ENCODE measurements around the gene CARTPT. TPM values are rescaled to one million over a fixed set of nuclear protein-coding genes. Genes with fewer than 3 reads are reported as not detected.

Gene CARTPT
- total RNA-seq, 1 experiment from 2014 or later = not detected

DNA sequence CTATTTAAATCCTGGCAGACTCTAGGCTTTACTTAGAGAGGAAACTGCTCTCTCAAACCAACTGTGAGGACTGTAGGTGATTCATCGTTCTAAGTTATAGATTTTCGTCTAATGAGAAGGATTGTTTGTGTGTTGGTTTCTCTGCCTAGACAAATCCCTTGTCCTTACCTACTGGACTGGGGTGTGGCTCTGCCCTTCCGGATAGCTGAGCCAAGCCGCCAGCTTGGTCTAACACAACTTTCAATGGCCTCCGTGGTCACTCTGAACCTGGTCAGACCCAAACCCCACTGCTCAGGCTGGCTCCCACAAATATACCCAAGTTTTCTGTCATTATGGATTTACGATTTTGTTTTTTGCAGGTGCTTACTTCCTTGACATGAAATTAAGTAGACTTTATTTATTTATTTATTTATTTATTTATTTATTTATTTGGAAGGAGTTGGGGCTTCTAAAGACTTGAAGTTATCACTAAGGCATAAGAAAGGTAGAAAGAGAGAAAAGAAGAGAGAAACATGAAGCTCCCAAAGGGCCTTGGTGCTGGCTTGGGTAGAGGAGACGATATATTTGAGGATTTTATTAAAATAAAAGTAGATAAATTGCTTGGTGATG, 19.0 kb downstream of the CARTPT start:
- no peak for DNase-seq (ENCODE audit: low spot score)

DNA sequence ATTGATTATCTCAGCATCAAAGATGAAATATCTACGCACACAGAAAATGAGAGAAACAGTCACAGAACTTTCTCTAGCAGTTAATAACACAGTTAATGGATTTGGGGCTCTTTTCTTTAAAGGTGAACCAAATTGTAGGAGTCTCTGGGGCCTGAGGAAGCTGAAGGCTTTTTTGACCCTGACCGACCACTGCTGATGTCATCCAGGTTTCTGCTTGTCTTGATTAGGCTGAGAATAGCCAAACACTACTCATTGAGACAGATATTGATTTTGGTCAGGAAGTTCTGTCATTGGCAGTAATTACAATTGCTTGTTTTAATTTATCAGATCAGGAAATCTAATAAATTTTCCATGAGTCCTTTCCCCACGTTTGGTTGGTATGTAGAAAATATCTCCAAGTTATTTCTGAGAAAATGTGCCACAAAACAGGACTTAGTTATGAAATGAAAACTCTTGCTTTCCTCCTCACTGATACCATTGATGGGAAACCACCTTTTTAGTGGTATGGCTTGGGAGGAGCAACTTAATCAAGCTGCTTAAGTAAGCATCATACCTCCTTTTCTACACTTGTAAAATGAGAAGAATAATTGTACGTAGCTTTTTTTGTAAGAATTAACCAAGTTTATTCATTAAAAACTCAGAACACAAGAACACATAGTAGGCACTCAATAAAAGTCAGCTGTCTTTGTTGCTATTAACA, 19.7 kb downstream of the CARTPT start:
- DNase-seq (ENCODE audit: low spot score) = no peak

DNA sequence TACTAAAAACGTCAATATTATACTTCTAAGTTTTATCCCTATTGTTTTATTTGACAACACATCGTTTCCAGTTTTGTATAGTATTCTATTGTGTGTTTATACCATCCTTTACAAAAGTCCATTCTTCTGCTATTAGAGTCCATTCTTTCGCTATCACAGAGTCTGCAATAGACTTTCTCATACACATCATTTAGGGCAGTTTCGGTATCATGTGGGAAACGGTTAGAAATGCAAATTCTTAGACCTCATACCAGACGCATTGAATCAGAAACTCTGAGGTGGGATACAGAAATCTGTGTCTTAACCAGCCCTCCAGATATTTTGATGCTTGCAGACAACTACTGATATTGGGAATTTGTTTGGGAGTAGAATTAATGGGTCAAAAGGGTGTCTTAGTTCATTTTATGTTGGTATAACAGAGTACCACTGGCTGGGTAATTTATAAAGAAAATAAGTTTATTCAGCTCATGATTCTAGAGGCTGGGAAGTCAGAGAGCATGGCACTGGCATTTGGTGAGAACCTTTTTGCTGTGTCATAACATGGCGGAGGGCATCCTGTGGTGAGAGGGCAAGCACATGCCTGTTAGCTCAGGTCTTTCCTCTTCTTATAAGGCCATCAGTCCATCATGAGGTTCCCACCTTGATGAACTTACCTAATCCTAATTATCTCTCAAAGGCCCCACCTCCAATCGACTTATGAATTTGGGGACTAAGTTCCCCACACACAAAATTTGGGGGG, 21.1 kb downstream of the CARTPT start:
- DNase-seq (ENCODE audit: low spot score) = no peak

DNA sequence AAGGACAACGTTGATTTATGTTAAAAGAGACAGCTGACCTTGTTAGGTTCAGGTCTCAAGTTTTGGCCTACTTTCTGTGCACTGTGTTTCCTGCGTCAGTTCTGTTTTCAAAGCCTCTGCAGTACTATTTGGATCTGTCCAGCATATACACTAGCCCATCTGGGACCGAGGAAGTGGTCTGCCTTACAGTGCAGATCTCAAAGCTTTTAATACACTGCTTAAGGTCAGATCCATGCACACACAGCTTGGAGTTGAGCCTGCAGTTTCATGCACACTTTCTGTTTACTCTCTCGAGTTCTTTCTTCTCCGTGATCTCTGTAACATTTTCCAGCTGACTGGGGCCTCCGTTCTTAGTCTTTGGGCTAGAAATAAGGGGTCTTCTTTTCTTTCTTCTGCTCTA, 24.1 kb downstream of the CARTPT start:
- no peak for DNase-seq (ENCODE audit: low spot score)

DNA sequence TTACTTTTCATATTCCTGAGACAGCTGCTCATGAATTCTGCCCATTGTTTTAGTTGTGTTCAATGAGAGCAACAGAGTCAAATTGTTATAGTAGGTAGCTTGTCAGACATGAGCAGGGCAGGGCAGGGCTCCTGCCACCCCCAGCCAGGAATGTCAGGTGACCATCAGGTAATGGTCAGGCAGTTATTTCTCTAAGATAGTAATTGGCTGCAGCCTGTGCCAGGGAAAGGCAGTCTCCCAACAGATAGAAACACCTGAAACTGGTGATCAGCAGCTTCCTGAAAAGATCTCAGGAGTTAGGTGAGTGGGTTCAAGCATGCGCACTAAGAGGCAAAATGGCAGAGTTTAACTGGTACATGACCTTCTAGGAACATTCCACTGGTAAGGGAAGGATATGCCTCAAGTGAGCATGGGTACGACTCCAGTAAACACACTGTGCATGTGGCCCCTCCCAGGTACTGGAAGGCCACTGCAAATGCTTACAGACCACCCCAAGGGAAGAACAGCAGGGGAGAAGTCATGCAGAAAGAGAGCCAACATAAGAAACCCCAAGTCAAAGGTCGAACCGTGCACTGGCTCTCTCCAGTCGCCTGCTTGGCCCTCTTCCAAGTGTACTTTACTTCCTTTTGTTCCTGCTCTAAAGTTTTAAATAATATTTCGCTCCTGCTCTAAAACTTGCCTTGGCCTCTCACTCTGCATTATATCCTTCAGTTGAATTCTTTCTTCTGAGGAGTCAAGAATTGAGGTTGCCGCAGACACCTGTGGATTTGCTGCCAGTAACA, 25.1 kb downstream of the CARTPT start:
- no peak for DNase-seq (ENCODE audit: low spot score)

DNA sequence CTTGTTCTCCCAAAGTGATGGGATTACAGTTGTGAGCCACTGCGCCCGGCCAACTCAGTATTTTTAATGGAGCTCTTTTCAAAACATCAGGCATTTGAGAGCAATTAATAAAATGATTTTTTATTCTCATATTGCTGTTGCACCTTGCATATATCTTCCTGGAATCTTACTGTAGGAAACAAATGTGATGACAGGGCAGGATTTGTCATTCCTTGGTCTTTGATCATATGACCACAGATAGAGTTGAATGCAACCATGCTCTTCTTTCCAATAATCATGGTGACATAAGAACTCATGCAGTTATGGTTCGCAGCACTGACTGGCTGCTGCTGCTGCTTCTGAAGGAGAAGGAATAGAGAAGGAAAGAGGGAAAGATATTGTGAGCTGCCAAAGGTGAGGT, 28.1 kb downstream of the CARTPT start:
- DNase-seq (ENCODE audit: low spot score) = no peak

DNA sequence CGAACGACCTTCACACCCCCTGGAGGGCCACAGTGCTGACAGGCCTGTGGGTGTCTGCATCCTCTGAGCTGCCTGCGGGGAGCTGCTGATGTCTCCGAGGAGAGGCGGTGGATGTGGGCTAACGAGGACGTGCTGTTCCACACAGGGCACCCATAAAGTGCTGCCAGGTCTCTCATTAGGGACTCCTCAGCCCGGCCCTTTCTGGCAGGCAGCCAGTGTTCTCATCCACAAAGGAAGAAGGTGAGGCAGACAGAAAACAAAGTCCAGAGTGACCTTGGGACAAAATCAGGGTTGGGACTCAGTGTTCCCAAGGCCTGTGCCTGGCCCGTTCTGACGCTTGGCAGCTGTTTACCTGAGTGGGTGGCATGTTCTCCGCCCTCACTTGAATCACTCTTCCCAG, 29.3 kb downstream of the CARTPT start:
- no peak for DNase-seq (ENCODE audit: low spot score)

DNA sequence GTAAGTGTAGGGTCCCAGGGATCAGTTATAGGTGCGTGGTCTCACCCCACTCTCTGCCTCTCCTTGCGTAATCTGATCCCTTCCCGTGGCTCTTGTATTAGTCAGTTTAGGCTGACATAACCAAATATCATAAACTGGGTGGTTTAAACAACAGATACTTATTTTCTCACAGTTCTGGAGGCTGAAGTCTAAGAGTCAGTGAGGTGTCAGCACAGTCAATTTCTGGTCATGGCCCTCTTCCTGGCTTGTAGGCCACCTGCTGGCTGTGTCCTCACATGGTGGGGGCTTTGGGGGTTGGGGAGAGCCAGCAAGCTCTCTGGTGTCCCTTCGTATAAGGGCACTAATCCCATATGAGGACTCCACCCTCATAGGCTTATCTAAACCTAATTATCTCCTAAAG, 32.3 kb downstream of the CARTPT start:
- DNase-seq (ENCODE audit: low spot score) = no peak

DNA sequence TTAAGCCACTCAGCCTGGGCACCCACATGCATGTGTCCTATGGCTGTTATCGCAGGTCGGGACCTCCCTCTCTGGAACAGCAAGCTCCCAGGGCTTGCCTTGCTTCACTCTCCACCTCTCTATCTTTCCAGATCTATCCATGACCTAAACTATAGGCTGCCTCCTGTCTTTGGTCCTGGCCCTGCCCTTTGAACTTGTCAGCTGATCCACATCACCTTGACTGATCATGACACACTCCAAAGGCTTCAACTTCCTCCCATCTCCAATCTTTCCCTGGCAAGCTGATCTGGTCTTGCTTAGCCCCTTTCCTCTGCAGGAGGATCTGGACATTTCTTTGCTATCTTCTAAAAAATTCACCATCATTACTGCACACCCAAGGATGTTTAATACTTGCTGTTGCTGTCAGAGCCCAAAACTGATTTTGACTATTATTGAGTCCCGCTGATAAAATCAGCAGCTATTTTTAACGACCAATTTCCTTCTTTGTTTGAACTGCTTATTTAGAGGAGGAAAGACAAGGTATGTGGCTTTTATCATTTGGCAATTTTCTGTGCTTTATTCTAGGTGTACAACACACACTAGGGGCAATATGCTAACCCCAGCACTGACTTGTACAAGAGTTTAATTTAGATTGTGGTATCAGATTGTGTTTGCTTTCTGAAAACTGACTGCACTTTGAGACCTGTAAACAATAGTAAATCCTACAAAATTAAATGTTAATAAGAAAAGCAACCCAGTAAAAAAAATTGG, 33.5 kb downstream of the CARTPT start:
- no peak for DNase-seq (ENCODE audit: low spot score)

DNA sequence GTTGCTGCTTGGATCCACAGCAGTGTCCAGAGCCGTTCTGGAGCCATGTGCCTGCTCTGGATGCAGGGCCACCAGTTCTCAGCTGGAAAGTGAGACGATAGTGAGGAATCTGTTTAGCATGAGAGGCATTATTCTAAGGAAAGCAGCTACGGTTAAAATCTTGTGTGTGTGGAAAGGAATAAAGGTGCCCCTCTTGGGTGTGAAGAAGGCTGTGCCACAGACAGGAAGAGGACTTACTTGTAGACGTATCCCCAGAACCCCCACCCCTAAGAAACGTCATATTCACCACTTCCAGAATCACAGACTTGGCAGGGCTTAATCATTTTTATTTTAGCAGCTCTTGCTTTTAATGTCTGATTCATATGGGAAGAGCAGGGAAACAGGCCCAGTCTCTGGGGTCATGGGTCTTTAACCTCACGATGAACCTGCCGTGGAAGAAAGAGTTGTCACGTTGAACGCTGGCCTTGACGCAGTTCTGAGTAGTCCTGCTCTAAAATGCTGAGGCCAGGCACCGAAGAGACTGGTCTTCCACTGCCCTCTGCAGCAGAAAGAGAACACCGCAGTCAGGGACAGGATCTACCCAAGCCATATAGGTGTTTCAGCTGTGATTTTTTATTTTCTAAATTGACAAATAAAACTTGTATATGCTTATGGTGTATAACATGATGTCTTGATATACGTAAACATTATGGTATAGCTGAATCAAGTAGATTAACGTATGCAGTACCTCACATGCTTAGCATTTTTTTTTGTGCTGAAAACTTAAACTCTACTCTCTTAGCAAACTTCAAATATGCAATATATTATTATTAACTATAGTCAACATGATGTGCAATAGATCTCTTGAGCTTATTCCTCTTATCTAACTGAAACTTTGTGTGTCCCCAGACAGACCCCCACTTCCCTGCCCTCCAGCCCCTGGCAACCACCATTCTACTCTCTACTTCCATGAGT, 38.8 kb downstream of the CARTPT start:
- peak; percentile 51 for DNase-seq (ENCODE audit: low spot score)

DNA sequence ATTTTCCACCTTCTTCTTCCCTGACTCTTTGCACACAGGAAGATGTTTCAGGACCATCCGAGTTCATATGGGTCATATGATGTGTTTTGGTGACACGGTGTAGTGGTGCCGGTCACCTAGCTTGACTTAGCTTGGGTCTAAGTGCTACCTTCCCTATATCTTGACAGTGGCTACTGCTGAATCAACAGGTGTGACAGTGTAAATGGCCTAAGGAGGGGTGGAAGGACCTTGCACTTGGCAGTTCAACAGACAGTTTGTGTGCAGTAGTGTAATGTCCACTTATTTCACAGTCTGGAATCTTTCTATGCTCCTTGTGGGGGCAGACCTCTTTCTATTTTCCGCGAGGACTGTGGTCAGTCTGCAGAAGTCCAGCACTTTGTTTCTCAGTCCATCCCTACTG, 43.8 kb downstream of the CARTPT start:
- no peak for DNase-seq (ENCODE audit: low spot score)

DNA sequence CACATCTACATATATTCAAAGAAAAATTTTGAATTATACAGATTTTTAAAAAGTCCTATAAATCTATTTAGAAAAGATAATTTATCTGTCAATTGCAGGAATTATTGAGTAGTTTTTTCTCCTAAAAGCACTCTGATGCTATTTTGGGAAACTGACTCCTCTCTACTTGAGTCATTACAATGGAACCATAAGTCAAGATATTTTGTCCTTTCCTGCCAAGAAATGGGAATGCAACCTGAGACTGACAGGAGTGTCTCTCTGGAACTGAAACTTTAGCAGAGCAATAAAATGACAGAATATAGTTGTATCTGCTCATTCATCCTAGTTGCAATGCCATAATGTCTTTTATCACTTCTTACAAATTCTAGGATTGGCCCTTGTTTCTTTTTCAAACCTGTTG, 48.6 kb downstream of the CARTPT start:
- no peak for DNase-seq (ENCODE audit: low spot score)

DNA sequence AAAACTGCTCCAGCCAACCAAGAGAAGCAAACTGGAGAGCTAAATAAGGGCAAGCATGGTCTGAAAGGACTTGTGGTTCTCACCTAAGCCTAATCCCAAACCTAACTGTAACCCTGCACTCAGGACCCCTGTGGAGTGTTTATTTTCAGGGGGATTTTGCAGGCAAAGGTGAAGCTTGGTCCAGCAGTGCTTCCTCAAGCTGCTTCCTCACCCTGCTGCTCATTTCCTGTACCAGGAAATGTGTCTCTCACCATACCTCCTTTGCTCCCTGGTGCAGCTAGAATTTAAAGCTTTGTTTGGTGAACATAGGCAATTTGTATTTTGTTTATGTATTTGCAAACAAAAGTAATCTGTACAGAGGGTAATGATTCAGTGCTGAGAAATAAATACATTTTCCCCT, 50.2 kb downstream of the CARTPT start:
- DNase-seq (ENCODE audit: low spot score) = no peak

DNA sequence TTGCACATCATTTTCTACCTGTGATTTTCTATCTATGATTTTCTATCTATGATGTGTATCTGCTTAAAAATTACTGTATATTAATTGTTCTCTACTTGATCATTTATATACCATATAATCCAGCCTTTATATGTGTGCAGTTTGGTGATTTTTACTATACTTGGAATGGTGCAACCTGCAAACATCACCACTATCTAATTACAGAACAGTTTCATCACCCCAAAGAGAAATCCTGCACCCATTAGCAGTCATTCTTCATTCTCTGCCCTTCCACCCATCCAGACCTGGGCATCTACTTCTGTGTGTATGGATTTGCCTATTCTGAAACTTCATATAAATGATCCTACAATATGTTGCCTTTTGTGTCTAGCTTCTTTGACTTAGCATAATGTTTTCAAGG, 51.3 kb downstream of the CARTPT start:
- DNase-seq (ENCODE audit: low spot score) = no peak

Other genes with a start within 250 kb of the CARTPT start
- gene MCCC2, start 131.9 kb upstream of the CARTPT start, total RNA-seq (2014; rRNA removed; shearing (Covaris generic)) = 46.2 and 50.3 TPM in 2 replicates

Measured in H4 (cell line).